SK-N-SH (cell line): Measurements from ENCODE around the gene MGAT5B. TPM values are rescaled to one million over a fixed set of nuclear protein-coding genes. Genes with fewer than 3 reads are reported as not detected.

Experiments used
- CTCF ChIA-PET: fragments of 300-600, 350-600 bp; formaldehyde crosslinking; extraction: SDS; loops from one replicate; lab custom pipeline; 2021; lab: Yijun Ruan, JAX
- POLR2A ChIA-PET: fragments of 350-600 bp; sonication (Branson Sonifier 250); formaldehyde crosslinking; extraction: SDS; loops from one replicate; lab custom pipeline; 2020; ENCODE audit warnings: antibody characterized with exemption, inconsistent platforms; lab: Yijun Ruan, JAX
- DNase-seq: peaks from one replicate; pipeline ENCODE4 v3.0.0; 2012
- H2AFZ ChIP-seq: fragments of 200-600 bp; sonication (generic); 2 replicates; pipeline ENCODE4 v1.8.1; 2016; ENCODE audit warnings: antibody characterized with exemption, mild to moderate bottlenecking, low read depth
- H3F3A ChIP-seq: fragments of 200-600 bp; sonication (generic); replicated peaks from 2 replicates; pipeline ENCODE3; 2016; ENCODE audit warnings: antibody characterized with exemption, mild to moderate bottlenecking; ENCODE audit not compliant: insufficient read depth
- H3K27ac ChIP-seq, 2 experiments: fragments of 200-500 bp in 1 of 2; fragments of 200-600 bp in 1 of 2; sonication (Bioruptor generic) in 1 of 2; sonication (generic), shearing (Covaris generic) in 1 of 2; 2 replicates each; pipeline versions ENCODE4 v1.5.1 to v1.6.1; 2014 to 2016; ENCODE audit warnings: low read depth in 2 of 2, inconsistent platforms in 1 of 2, low read length in 1 of 2, mild to moderate bottlenecking in 1 of 2, mixed read lengths in 1 of 2
- H3K27me3 ChIP-seq: fragments of 200-600 bp; sonication (generic), shearing (Covaris generic); 2 replicates; pipeline ENCODE4 v1.6.1; 2016; ENCODE audit warnings: mixed run types; ENCODE audit not compliant: insufficient read depth
- H3K36me3 ChIP-seq, 2 experiments: fragments of 200-500 bp in 1 of 2; fragments of 200-600 bp in 1 of 2; sonication (Bioruptor generic) in 1 of 2; sonication (generic) in 1 of 2; replicated peaks in 1 of 2; 2 replicates each; pipeline versions ENCODE3 to v1.5.1; 2014 to 2016; ENCODE audit warnings: low read length in 1 of 2, mild to moderate bottlenecking in 1 of 2; ENCODE audit not compliant: insufficient read depth in 2 of 2, control insufficient read depth in 1 of 2
- H3K4me1 ChIP-seq, 2 experiments: fragments of 200-500 bp in 1 of 2; fragments of 200-600 bp in 1 of 2; sonication (Bioruptor generic) in 1 of 2; sonication (generic), shearing (Covaris generic) in 1 of 2; 2 replicates each; pipeline versions ENCODE4 v1.5.1 to v1.6.1; 2014 to 2016; ENCODE audit warnings: low read depth in 1 of 2, low read length in 1 of 2, mixed run types in 1 of 2; ENCODE audit not compliant: insufficient read depth in 2 of 2, control insufficient read depth in 1 of 2
- H3K4me2 ChIP-seq: fragments of 200-600 bp; sonication (generic), shearing (Covaris generic); 2 replicates; pipeline ENCODE4 v1.6.1; 2017; ENCODE audit warnings: mixed run types
- H3K4me3 ChIP-seq, 2 experiments: fragments of 200-500 bp in 1 of 2; fragments of 200-600 bp in 1 of 2; sonication (Bioruptor generic) in 1 of 2; sonication (generic), shearing (Covaris generic) in 1 of 2; 2 replicates each; pipeline versions ENCODE4 v1.5.1 to v1.8.1; 2014 to 2016; ENCODE audit warnings: low read depth in 2 of 2, inconsistent platforms in 1 of 2, low read length in 1 of 2, mild to moderate bottlenecking in 1 of 2, mixed read lengths in 1 of 2, moderate library complexity in 1 of 2
- H3K79me2 ChIP-seq: fragments of 200-600 bp; sonication (generic); 2 replicates; pipeline ENCODE4 v1.8.1; 2017; ENCODE audit warnings: mild to moderate bottlenecking; ENCODE audit not compliant: insufficient read depth
- H3K9ac ChIP-seq: fragments of 200-600 bp; sonication (generic); 2 replicates; pipeline ENCODE4 v1.6.1; 2017; ENCODE audit warnings: mixed run types
- H3K9me2 ChIP-seq: fragments of 200-600 bp; sonication (generic); 2 replicates; pipeline ENCODE4 v1.6.1; 2017; ENCODE audit warnings: mixed run types
- H3K9me3 ChIP-seq: fragments of 200-600 bp; sonication (generic); 2 replicates; pipeline ENCODE4 v1.6.1; 2017; ENCODE audit warnings: mixed run types, mild to moderate bottlenecking, moderate library complexity
- H4K20me1 ChIP-seq: fragments of 200-600 bp; sonication (generic); 2 replicates; pipeline ENCODE4 v1.6.1; 2017; ENCODE audit warnings: mild to moderate bottlenecking, mixed run types; ENCODE audit not compliant: insufficient read depth
- ELF1 ChIP-seq: IDR thresholded peaks from 2 replicates; pipeline ENCODE4 v1.4.0; 2012
- FOSL2 ChIP-seq: IDR thresholded peaks from 2 replicates; pipeline ENCODE4 v1.4.0; 2012; ENCODE audit warnings: low read depth, mild to moderate bottlenecking, moderate library complexity, borderline replicate concordance
- FOXM1 ChIP-seq: IDR thresholded peaks from 2 replicates; pipeline ENCODE4 v1.4.0; 2012; ENCODE audit warnings: low read depth, mild to moderate bottlenecking
- POLR2AphosphoS5 ChIP-seq: IDR thresholded peaks from 2 replicates; pipeline ENCODE4 v1.6.1; 2012; ENCODE audit warnings: low read depth, low read length
- RXRA ChIP-seq: IDR thresholded peaks from 2 replicates; pipeline ENCODE4 v1.4.0; 2012; ENCODE audit warnings: low read depth, mild to moderate bottlenecking, borderline replicate concordance
- TCF12 ChIP-seq: IDR thresholded peaks from 2 replicates; pipeline ENCODE4 v1.4.0; 2012
- WGBS: methylation state at CpG from one replicate; pipeline ENCODE4 v1.1.6; 2017; ENCODE audit warnings: low lambda C conversion rate; 5-methylcytosine and 5-hydroxymethylcytosine counted together
- polyA plus RNA-seq, 3 experiments: library from polyadenylated mRNA; depleted of rRNA; stranded (reverse); fragments of >200 nt; gene quantifications; 2 replicates each; pipeline ENCODE4 v1.2.3, GENCODE V29; 2012
- TF ChIP-seq, protein P1 (sequence below): fragments of 200-600 bp; sonication (generic); IDR thresholded peaks from 2 replicates; pipeline ENCODE4 v1.6.1; 2017; ENCODE audit warnings: antibody characterized with exemption, mild to moderate bottlenecking, moderate library complexity
- TF ChIP-seq, protein P2 (sequence below): IDR thresholded peaks from 2 replicates; pipeline ENCODE4 v1.6.1; 2012; ENCODE audit warnings: mild to moderate bottlenecking, low read depth, low read length, moderate library complexity
- TF ChIP-seq, protein P3 (sequence below): IDR thresholded peaks from 2 replicates; pipeline ENCODE4 v1.4.0; 2012; ENCODE audit warnings: low read depth
- TF ChIP-seq, protein P4 (sequence below): fragments of 150-350 bp; IDR thresholded peaks from 2 replicates; pipeline ENCODE4 v1.6.1; 2016; ENCODE audit warnings: mild to moderate bottlenecking, low read depth, low read length

MGAT5B gene
- polyA plus RNA-seq, 1 of the 3 experiments (the other 2 are of a cell fraction) = 13.8 TPM

DNA sequence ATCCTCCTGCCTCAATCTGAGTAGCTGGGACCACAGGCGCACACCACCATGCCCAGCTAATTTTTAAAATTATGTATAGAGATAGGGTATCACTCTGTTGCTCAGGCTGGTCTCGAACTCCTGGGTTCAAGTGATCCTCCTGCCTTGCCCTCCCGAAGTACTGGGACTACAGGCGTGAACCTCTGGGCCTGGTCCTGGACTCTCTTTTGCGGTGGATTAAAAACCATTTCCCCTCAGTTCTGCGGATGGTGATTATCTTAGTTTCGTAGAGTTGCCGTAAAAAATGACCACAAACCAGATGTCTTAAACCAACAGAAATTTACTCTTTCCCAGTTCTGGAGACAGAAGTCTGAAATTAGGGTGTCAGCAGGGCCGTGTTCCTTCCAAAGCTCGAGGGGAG is 28.8 kb downstream of the MGAT5B start (continued):
- TF ChIP-seq, protein P1, sequence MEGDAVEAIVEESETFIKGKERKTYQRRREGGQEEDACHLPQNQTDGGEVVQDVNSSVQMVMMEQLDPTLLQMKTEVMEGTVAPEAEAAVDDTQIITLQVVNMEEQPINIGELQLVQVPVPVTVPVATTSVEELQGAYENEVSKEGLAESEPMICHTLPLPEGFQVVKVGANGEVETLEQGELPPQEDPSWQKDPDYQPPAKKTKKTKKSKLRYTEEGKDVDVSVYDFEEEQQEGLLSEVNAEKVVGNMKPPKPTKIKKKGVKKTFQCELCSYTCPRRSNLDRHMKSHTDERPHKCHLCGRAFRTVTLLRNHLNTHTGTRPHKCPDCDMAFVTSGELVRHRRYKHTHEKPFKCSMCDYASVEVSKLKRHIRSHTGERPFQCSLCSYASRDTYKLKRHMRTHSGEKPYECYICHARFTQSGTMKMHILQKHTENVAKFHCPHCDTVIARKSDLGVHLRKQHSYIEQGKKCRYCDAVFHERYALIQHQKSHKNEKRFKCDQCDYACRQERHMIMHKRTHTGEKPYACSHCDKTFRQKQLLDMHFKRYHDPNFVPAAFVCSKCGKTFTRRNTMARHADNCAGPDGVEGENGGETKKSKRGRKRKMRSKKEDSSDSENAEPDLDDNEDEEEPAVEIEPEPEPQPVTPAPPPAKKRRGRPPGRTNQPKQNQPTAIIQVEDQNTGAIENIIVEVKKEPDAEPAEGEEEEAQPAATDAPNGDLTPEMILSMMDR = no peak
- no peak for TF ChIP-seq RXRA
- no peak for TF ChIP-seq ELF1

DNA sequence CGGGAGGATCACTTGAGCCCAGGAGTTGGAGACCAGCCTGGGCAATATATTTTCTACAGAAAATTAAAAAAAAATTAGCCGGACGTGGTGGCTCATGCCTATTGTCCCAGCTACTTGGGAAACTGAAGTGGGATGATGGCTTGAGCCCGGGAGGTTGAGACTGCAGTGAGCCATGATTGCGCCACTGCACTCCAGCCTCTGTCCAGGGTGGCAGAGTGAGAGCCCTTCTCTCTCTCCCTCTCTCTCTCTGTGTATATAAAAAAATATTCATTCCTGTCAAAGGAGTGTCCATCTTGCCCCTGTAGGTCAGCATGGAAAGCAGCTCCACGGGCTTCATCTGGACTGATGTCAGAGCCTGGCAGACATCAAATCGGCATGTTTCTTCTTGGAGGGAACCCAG is 31.2 kb downstream of the MGAT5B start:
- Histone ChIP-seq H3K79me2 (no peaks in the 10 kb centered on the region), H4K20me1 (peaks cover 7% of the 10 kb centered on the region), H3K4me3 (no peak overlapping the region), H3K9me3 (no peaks in the 10 kb centered on the region), H3K4me2 (no peak overlapping the region), H3F3A (no peaks in the 10 kb centered on the region), H3K27me3 (no peaks in the 10 kb centered on the region), H3K36me3 (no peaks in the 10 kb centered on the region), H3K4me1 (peaks cover 0 to 17% of the 10 kb centered on the region in 2 experiments; a peak in 1 of 4 replicates), H3K9ac (no peak overlapping the region), H3K27ac (no peak overlapping the region), H3K9me2 (no peaks in the 10 kb centered on the region), H2AFZ (no peak overlapping the region)
- WGBS = 93% methylated on average over 7 of the region's 7 CpGs
- TF ChIP-seq, protein P2, sequence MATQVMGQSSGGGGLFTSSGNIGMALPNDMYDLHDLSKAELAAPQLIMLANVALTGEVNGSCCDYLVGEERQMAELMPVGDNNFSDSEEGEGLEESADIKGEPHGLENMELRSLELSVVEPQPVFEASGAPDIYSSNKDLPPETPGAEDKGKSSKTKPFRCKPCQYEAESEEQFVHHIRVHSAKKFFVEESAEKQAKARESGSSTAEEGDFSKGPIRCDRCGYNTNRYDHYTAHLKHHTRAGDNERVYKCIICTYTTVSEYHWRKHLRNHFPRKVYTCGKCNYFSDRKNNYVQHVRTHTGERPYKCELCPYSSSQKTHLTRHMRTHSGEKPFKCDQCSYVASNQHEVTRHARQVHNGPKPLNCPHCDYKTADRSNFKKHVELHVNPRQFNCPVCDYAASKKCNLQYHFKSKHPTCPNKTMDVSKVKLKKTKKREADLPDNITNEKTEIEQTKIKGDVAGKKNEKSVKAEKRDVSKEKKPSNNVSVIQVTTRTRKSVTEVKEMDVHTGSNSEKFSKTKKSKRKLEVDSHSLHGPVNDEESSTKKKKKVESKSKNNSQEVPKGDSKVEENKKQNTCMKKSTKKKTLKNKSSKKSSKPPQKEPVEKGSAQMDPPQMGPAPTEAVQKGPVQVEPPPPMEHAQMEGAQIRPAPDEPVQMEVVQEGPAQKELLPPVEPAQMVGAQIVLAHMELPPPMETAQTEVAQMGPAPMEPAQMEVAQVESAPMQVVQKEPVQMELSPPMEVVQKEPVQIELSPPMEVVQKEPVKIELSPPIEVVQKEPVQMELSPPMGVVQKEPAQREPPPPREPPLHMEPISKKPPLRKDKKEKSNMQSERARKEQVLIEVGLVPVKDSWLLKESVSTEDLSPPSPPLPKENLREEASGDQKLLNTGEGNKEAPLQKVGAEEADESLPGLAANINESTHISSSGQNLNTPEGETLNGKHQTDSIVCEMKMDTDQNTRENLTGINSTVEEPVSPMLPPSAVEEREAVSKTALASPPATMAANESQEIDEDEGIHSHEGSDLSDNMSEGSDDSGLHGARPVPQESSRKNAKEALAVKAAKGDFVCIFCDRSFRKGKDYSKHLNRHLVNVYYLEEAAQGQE = peak; percentile 37; the same call in 1 of the 2 replicates
- TF ChIP-seq FOXM1 (no peak), FOSL2 (no peak), RXRA (no peak), TCF12 (no peak), ELF1 (no peak), POLR2AphosphoS5 (no peak)
- TF ChIP-seq, protein P3, sequence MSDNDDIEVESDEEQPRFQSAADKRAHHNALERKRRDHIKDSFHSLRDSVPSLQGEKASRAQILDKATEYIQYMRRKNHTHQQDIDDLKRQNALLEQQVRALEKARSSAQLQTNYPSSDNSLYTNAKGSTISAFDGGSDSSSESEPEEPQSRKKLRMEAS = no peak
- TF ChIP-seq, protein P4, sequence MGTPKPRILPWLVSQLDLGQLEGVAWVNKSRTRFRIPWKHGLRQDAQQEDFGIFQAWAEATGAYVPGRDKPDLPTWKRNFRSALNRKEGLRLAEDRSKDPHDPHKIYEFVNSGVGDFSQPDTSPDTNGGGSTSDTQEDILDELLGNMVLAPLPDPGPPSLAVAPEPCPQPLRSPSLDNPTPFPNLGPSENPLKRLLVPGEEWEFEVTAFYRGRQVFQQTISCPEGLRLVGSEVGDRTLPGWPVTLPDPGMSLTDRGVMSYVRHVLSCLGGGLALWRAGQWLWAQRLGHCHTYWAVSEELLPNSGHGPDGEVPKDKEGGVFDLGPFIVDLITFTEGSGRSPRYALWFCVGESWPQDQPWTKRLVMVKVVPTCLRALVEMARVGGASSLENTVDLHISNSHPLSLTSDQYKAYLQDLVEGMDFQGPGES = no peak
- ChIA-PET POLR2A (no interaction called here), CTCF (interaction anchor here (1.1 to 2.1 kb wide), 3 partner anchors 11 to 29 kb away, joined by 4 to 5 read pairs (median 4); no protein-coding TSS in a partner anchor)
- DNase-seq = no peak
